PC-3 (cell line): ENCODE data around the gene LRP5. TPM values are rescaled to one million over a fixed set of nuclear protein-coding genes. Genes with fewer than 3 reads are reported as not detected.

Source experiments
- ATAC-seq: fragments of 200-7000 bp; cut with Tn5 transposase; 2 replicates; pipeline ENCODE4 v1.9.1; 2020; ENCODE audit warnings: mild to moderate bottlenecking, moderate library complexity
- BruUV-seq: library from RNA; stranded (reverse); fragments of 400-500 nt; replicated peaks from 2 replicates; lab custom pipeline; 2021; lab: Mats Ljungman, UMichigan
- CTCF ChIA-PET: fragments of 300-600 bp; sonication (Branson Sonifier 250); formaldehyde crosslinking; loops from one replicate; lab custom pipeline; 2022; ENCODE audit warnings: antibody characterized with exemption; lab: Charles Lee
- POLR2A ChIA-PET: fragments of 300-600 bp; sonication (Branson Sonifier 250); formaldehyde crosslinking; loops from one replicate; lab custom pipeline; 2022; ENCODE audit warnings: antibody characterized with exemption; ENCODE audit not compliant: unreplicated experiment; lab: Charles Lee
- DNase-seq: peaks from one replicate; pipeline ENCODE4 v3.0.0-alpha.2; 2015
- H2AFZ ChIP-seq: fragments of 300-600 bp; sonication (generic); 2 replicates; pipeline ENCODE4 v1.6.0; 2016; ENCODE audit warnings: antibody characterized with exemption, low read length
- H3F3A ChIP-seq: fragments of 300-600 bp; sonication (generic); one replicate; pipeline ENCODE4 v1.6.0; 2017; ENCODE audit warnings: antibody characterized with exemption, low read length, control low read depth, mild to moderate bottlenecking; ENCODE audit not compliant: unreplicated experiment
- H3K27ac ChIP-seq: fragments of 300-600 bp; sonication (generic); 2 replicates; pipeline ENCODE4 v1.5.1; 2016; ENCODE audit warnings: mild to moderate bottlenecking, low read length
- H3K27me3 ChIP-seq: fragments of 300-600 bp; sonication (generic); 2 replicates; pipeline ENCODE4 v1.6.1; 2016; ENCODE audit warnings: low read length, mixed read lengths
- H3K36me3 ChIP-seq: fragments of 300-600 bp; sonication (generic); 2 replicates; pipeline ENCODE4 v1.6.1; 2016; ENCODE audit warnings: low read depth, mixed run types, low read length, mixed read lengths
- H3K4me1 ChIP-seq: fragments of 300-600 bp; sonication (generic); 2 replicates; pipeline ENCODE4 v1.5.1; 2016; ENCODE audit warnings: low read length; ENCODE audit not compliant: insufficient read depth
- H3K4me2 ChIP-seq: fragments of 300-600 bp; sonication (generic); 2 replicates; pipeline ENCODE4 v1.6.0; 2016; ENCODE audit warnings: low read length
- H3K4me3 ChIP-seq: fragments of 300-600 bp; sonication (generic); 2 replicates; pipeline ENCODE4 v1.5.1; 2016; ENCODE audit warnings: mild to moderate bottlenecking, low read length, mixed read lengths
- H3K79me2 ChIP-seq: fragments of 300-600 bp; sonication (generic); 2 replicates; pipeline ENCODE4 v1.6.1; 2017; ENCODE audit warnings: low read length, mixed read lengths
- H3K9ac ChIP-seq: fragments of 300-600 bp; sonication (generic); 2 replicates; pipeline ENCODE4 v1.6.0; 2016; ENCODE audit warnings: mild to moderate bottlenecking, low read length
- H3K9me2 ChIP-seq: fragments of 300-600 bp; sonication (generic); replicated peaks from 2 replicates; pipeline ENCODE4 v1.6.1; 2016; ENCODE audit warnings: mixed run types, low read length, mixed read lengths
- H3K9me3 ChIP-seq: fragments of 300-600 bp; sonication (generic); 2 replicates; pipeline ENCODE4 v1.6.1; 2016; ENCODE audit warnings: low read length, mixed read lengths
- H4K20me1 ChIP-seq: fragments of 300-600 bp; sonication (generic); 2 replicates; pipeline ENCODE4 v1.6.1; 2016; ENCODE audit warnings: low read length, mixed read lengths
- EZH2 ChIP-seq: fragments of 300-600 bp; sonication (generic); IDR thresholded peaks from one replicate; pipeline ENCODE4 v1.6.1; 2017; ENCODE audit warnings: antibody characterized with exemption, mild to moderate bottlenecking, low read length; ENCODE audit not compliant: unreplicated experiment
- EZH2phosphoT487 ChIP-seq: fragments of 300-600 bp; sonication (generic); IDR thresholded peaks from 2 replicates; pipeline ENCODE4 v1.6.1; 2018; ENCODE audit warnings: mild to moderate bottlenecking, antibody characterized with exemption, low read length, borderline replicate concordance
- intact Hi-C: fragments of 100-400 bp; cut with micrococcal nuclease; formaldehyde crosslinking; loops from 2 replicates; pipeline ENCODE4 v1.9.0; 2023
- total RNA-seq: library from RNA; depleted of rRNA; stranded (reverse); fragments of >200 nt; gene quantifications from 2 replicates; pipeline ENCODE4 v1.2.3, GENCODE V29; 2014
- TF ChIP-seq, protein P1 (sequence below): fragments of 300-600 bp; sonication (generic); conservative IDR thresholded peaks from 2 replicates; pipeline ENCODE4 v1.5.1; 2017; ENCODE audit warnings: antibody characterized with exemption, low read depth, mild to moderate bottlenecking, low read length

Gene LRP5
- total RNA-seq, 1 experiment from 2014 or later = 64.3 TPM

GRCh38 chr11:68300076-68300830, 12.1 kb upstream of the LRP5 start:
- CTCF ChIA-PET = interaction anchor here (0.7 kb wide), 1 partner anchor 899 kb away, joined by 4 read pairs; the partner anchor contains the start of gene PPP1CA
- H3K9me2 ChIP-seq = no peaks in the 10 kb centered on the region
- no peak overlapping the region for H3K9ac ChIP-seq
- peaks cover 7% of the 10 kb centered on the region for H3K9me3 ChIP-seq
- no peaks in the 10 kb centered on the region for H4K20me1 ChIP-seq
- DNase-seq (no peak), ATAC-seq (no peak)
- H3K79me2 ChIP-seq = no peaks in the 10 kb centered on the region
- H3K4me1 ChIP-seq = peaks cover 16% of the 10 kb centered on the region
- TF ChIP-seq, protein P1, sequence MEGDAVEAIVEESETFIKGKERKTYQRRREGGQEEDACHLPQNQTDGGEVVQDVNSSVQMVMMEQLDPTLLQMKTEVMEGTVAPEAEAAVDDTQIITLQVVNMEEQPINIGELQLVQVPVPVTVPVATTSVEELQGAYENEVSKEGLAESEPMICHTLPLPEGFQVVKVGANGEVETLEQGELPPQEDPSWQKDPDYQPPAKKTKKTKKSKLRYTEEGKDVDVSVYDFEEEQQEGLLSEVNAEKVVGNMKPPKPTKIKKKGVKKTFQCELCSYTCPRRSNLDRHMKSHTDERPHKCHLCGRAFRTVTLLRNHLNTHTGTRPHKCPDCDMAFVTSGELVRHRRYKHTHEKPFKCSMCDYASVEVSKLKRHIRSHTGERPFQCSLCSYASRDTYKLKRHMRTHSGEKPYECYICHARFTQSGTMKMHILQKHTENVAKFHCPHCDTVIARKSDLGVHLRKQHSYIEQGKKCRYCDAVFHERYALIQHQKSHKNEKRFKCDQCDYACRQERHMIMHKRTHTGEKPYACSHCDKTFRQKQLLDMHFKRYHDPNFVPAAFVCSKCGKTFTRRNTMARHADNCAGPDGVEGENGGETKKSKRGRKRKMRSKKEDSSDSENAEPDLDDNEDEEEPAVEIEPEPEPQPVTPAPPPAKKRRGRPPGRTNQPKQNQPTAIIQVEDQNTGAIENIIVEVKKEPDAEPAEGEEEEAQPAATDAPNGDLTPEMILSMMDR = 0 out of 2 replicates have a peak, but pooled peaks have one; percentile 23
- TF ChIP-seq EZH2phosphoT487 (no peak), EZH2 (no peak)
- no peak overlapping the region for H3K4me2 ChIP-seq
- POLR2A ChIA-PET = interaction anchor here (0.7 kb wide), 1 partner anchor 28 kb away, joined by 3 read pairs; the partner anchor contains the start of gene C11orf24
- H3F3A ChIP-seq = no peaks in the 10 kb centered on the region
- no TSS peak for BruUV-seq
- H3K4me3 ChIP-seq = no peak overlapping the region
- intact Hi-C loops = no loop called here
- H3K27me3 ChIP-seq = no peaks in the 10 kb centered on the region
- H3K36me3 ChIP-seq = peaks cover 3% of the 10 kb centered on the region; the same call in 1 of the 2 replicates
- H2AFZ ChIP-seq = no peak overlapping the region
- H3K27ac ChIP-seq = no peak overlapping the region

GRCh38 chr11:68302256-68302655, 10.1 kb upstream of the LRP5 start:
- ChIA-PET POLR2A (no interaction called here), CTCF (no interaction called here)

More at GRCh38 chr11:68302256-68302655, 10.1 kb upstream of the LRP5 start:
- Histone ChIP-seq H3K4me1 (peaks cover 16% of the 10 kb centered on the region), H3F3A (no peaks in the 10 kb centered on the region), H3K36me3 (peaks cover 3% of the 10 kb centered on the region; the same call in 1 of the 2 replicates), H3K79me2 (no peaks in the 10 kb centered on the region), H2AFZ (peak overlapping the region; percentile 51; the same call in 1 of the 2 replicates), H4K20me1 (no peaks in the 10 kb centered on the region), H3K4me3 (no peak overlapping the region), H3K9me3 (peaks cover 7% of the 10 kb centered on the region), H3K9me2 (no peaks in the 10 kb centered on the region), H3K27ac (peak overlapping the region; percentile 28), H3K9ac (no peak overlapping the region), H3K4me2 (0 out of 2 replicates have a peak overlapping the region, but pooled peaks have one; percentile 25), H3K27me3 (no peaks in the 10 kb centered on the region)
- BruUV-seq = no TSS peak
- ATAC-seq (no peak), DNase-seq (no peak)
- no peak for TF ChIP-seq EZH2phosphoT487
- no peak for TF ChIP-seq EZH2
- TF ChIP-seq, protein P1 = no peak
- intact Hi-C loops = no loop called here
